Stimulated activated CD4-positive, alpha-beta T cell treated with anti-CD3 and anti-CD28 coated beads, Interleukin-1b, Interleukin-23, amount 100 ng/mL, for 1 hour (primary cell): ENCODE data around the gene ITIH4.

Experiments used
- DNase-seq, 2 donors: peaks; one replicate each; pipeline ENCODE4 v3.0.0-alpha.2; 2020; ENCODE audit warnings: low read depth in 2 of 2

Gene ITIH4

GRCh38 chr3:52830535-52831258, at the start of gene ITIH4:
Gene ITIH4, minus strand, starts transcription at chr3:52830672. Its CDS starts 30 bp downstream, at chr3:52830642.
- no peak for DNase-seq

- DNase-seq: no peak
Measured at GRCh38 chr3:52880047-52880446, 49.6 kb upstream of the ITIH4 start.

- no peak for DNase-seq
Measured at GRCh38 chr3:52879581-52879980, 49.1 kb upstream of the ITIH4 start.

GRCh38 chr3:52879090-52879489, 48.6 kb upstream of the ITIH4 start:
- DNase-seq: no peak

GRCh38 chr3:52877085-52877484, 46.6 kb upstream of the ITIH4 start:
- no peak for DNase-seq

- no peak for DNase-seq
Measured at GRCh38 chr3:52874864-52875587, 44.6 kb upstream of the ITIH4 start.

- DNase-seq: no peak
Measured at GRCh38 chr3:52874160-52874701, 43.8 kb upstream of the ITIH4 start.

GRCh38 chr3:52873433-52874159, 43.1 kb upstream of the ITIH4 start:
- no peak for DNase-seq

- DNase-seq: no peak
Measured at GRCh38 chr3:52872245-52872644, 41.8 kb upstream of the ITIH4 start.

GRCh38 chr3:52871761-52872160, 41.3 kb upstream of the ITIH4 start:
- DNase-seq: no peak

- DNase-seq: no peak
Measured at GRCh38 chr3:52870471-52870870, 40.0 kb upstream of the ITIH4 start.

- DNase-seq: no peak
Measured at GRCh38 chr3:52866427-52866826, 36.0 kb upstream of the ITIH4 start.

GRCh38 chr3:52865994-52866393, 35.5 kb upstream of the ITIH4 start:
- DNase-seq: no peak

GRCh38 chr3:52860424-52860768, 29.9 kb upstream of the ITIH4 start:
- DNase-seq: no peak

- no peak for DNase-seq
Measured at GRCh38 chr3:52859686-52860423, 29.4 kb upstream of the ITIH4 start.

- DNase-seq: no peak
Measured at GRCh38 chr3:52857864-52858263, 27.4 kb upstream of the ITIH4 start.

- no peak for DNase-seq
Measured at GRCh38 chr3:52857133-52857532, 26.7 kb upstream of the ITIH4 start.

GRCh38 chr3:52856666-52857065, 26.2 kb upstream of the ITIH4 start:
- DNase-seq: no peak

GRCh38 chr3:52854013-52854412, 23.5 kb upstream of the ITIH4 start:
- no peak for DNase-seq

GRCh38 chr3:52852419-52852818, 21.9 kb upstream of the ITIH4 start:
- DNase-seq: no peak

- no peak for DNase-seq
Measured at GRCh38 chr3:52851348-52851747, 20.9 kb upstream of the ITIH4 start.

GRCh38 chr3:52849656-52850055, 19.2 kb upstream of the ITIH4 start:
- DNase-seq: no peak
